Glomerular endothelial cell (primary cell): ENCODE data around the gene IL34. TPM values are rescaled to one million over a fixed set of nuclear protein-coding genes. Genes with fewer than 3 reads are reported as not detected.
"Not testable (repeated sequence)": the region's sequence is repeated elsewhere in the genome, so short reads cannot be mapped to it uniquely, and the experiment has no call there.

Experiments used
- DNase-seq: peaks from one replicate; pipeline ENCODE4 v3.0.0-alpha.2; 2011; ENCODE audit warnings: low read depth, low spot score; ENCODE audit errors: extremely low read depth
- total RNA-seq: library from RNA; depleted of rRNA; stranded (reverse); fragments of >200 nt; gene quantifications from 2 replicates; pipeline ENCODE4 v1.2.3, GENCODE V29; 2015

The IL34 gene
- total RNA-seq, 1 donor from 2014 or later: 2.8 TPM

DNA sequence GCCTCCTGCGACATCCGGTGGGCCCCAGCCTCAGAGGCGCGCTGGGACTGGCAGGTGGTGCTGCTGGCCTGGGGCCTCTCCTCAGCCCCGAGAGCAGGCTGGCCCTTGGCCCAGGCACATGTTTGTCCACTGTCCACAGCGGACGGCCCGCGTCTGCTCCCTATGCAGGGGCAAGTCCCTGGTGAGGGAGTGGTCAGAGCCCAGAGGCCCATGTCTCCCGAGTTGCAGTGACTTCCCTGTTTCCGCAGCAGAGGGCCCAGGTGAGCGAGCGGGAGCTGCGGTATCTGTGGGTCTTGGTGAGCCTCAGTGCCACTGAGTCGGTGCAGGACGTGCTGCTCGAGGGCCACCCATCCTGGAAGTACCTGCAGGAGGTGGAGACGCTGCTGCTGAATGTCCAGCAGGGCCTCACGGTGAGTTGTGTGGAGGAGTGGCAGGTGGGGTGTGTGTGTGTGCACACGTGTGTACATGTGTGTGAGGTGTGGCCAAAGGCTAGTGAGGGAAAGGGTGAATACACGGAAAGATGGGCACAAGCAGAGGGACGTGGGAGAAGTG lies 10.4 kb downstream of the IL34 start:
- DNase-seq: no peak

DNA sequence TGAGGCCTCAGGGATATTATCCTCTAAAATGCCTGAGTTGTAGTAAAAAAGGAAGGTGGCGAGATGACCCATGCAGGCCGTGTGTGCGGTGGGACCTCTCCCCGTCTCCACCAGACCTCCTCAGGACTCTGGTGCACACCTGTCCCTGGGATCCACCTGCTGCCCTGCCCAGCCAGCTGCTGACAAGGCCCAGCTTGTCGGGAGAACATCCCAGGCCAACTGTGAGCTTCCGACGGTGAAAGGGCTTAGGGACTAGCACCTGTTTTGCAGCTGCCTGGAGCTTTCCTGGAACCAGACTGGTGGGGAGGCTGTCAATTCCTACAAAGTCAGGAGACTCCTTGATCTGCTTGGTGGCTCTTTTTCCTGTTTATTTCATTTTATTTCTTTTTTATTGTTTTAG lies 11.6 kb downstream of the IL34 start:
- DNase-seq: no peak

DNA sequence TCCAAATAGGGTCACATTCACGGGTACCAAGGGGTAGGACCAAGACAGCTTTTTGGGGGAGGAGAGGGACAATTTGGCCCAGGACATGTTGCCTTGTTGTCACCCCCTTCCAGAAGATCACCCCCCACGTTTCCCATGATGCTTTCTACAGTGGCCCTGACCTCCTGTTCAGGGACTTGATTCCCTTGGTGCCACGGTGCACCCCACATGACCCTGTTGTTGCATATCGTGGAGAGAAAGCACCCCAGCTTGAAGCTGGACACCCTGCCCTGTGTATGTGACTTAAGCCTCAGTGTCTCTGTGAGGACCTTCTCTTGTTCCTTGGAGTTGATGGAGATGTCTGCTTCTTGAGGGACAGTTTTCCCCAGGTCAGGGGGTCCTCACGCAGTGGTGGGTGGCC lies 12.6 kb downstream of the IL34 start:
- DNase-seq: no peak

DNA sequence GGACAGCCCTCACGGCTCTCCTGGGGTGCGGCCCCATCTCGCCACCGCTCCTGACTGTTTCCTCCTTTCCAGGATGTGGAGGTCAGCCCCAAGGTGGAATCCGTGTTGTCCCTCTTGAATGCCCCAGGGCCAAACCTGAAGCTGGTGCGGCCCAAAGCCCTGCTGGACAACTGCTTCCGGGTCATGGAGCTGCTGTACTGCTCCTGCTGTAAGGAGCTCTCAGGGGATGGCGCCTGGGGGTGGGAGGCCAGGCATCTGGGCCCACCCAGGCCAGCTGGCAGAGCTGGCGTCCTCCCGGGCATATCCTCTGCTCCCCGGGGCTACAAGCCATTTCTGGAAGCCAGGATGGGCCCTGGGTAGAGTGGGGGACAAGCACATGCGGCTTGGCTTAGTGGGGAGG lies 13.2 kb downstream of the IL34 start:
- DNase-seq: no peak

DNA sequence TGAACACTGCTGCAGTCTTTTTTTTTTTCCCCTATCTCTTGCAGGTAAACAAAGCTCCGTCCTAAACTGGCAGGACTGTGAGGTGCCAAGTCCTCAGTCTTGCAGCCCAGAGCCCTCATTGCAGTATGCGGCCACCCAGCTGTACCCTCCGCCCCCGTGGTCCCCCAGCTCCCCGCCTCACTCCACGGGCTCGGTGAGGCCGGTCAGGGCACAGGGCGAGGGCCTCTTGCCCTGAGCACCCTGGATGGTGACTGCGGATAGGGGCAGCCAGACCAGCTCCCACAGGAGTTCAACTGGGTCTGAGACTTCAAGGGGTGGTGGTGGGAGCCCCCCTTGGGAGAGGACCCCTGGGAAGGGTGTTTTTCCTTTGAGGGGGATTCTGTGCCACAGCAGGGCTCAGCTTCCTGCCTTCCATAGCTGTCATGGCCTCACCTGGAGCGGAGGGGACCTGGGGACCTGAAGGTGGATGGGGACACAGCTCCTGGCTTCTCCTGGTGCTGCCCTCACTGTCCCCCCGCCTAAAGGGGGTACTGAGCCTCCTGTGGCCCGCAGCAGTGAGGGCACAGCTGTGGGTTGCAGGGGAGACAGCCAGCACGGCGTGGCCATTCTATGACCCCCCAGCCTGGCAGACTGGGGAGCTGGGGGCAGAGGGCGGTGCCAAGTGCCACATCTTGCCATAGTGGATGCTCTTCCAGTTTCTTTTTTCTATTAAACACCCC lies 13.8 kb downstream of the IL34 start:
- DNase-seq: no peak

DNA sequence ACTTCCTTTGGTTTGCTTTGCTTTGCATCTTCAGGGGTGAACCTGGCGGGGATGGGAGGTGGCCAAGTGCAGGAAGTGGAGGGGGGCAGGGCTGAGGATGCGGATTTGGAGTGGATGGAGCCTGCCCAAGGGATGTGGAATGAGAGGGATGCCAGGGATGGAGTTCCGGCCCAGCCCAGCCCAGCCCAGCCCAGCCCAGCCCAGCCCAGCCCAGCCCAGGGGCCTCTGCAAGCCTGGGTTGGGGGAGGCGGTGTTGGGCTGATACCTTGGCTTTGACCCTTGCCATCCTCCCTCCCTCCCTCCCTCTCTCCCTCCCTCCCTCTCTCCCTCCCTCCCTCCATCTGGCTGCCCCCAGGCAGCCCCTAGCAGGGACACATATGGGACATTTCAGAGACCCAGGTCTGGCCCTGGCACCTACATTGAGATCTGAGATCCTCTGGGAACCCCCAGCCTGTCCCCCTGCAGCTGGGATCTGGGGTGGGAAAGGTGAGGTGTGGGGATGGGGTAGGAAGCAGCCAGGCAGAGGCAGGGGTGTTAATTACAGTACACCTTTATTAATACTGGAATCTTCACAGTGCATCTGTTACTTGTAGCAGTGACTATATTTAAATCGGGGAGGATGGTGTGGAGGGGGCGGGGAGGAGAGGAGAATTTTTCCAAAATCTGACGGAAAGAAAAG lies 14.5 kb downstream of the IL34 start:
- no peak for DNase-seq

DNA sequence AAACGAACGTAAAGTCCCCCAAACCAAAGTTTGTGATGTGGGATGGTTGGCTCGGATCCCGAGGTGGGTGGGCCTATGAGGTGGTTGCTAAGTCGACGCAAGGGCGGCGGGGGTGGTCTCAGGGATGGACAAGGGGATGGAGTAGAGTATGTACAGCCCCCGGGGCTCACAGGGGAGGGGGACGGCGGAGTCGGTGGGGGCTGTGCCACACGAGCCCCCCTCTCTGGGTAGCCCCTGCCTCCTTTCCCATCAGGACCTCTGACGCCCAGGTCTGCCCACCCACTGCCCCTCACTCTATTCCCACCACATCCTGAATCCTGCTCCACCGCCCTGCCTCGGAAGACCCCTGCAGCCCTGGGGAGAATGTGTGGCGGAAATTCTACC lies 15.2 kb downstream of the IL34 start:
- DNase-seq: no peak

DNA sequence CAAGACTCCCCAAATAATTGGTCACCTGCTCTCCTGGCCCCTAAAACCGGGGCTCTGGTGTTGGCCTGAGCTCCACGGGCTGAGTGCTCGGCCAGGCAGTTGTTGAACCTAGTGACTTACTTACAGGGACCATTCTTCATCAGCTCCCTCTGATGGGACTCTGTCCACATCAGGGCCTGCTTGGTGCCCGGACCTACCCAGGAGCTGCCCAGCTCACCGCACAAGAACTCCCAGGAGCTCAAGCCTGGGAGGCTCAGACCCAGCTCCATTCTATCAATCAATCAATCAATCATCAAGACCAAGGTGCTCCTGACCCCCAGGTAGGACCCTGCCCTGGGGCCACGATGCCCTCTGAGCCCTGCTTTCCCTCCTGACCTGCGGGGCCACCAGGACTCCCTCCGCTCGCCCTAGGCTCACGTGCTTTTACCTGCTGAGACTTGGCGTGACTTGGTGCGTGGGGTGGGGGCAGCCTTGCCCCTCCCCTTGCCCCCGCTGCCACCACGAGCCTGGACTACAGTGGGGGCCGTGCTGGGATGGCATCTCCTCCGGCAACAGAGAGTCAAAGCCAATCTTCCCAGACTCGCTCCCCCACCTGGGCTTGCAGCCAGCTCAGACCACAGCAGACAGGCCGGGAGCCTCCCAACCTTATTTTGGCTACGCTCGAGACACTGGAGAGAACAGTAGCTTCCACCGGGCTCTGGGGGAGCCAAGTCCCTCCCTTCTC lies 15.7 kb downstream of the IL34 start:
- no peak for DNase-seq

DNA sequence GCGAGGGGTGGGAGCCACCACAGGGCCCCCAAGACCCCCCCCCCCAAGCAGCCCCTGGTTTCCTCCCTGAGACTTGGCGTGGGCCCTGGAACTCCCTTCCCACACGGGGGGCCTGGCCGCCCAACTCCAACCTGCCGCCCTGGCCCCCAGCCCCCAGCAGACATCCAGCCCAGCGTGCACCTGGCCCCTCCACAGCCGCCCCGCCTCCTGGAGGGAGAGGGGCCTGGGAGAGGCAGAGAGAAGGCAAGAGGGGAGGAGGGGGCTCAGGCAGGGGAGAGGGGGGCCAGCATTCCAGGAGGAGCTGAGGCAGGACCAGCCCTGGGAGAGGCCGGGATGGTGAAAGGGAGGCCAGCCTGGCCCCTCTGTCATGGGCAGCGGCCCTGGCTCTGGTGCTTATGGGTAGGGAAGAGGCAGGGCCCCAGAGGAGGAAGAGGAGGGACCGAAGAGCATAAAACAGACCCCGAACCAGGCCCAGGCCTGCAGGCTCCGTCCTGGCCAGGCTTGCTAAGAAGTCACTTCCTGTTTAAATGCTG lies 16.7 kb downstream of the IL34 start:
- DNase-seq: no peak

DNA sequence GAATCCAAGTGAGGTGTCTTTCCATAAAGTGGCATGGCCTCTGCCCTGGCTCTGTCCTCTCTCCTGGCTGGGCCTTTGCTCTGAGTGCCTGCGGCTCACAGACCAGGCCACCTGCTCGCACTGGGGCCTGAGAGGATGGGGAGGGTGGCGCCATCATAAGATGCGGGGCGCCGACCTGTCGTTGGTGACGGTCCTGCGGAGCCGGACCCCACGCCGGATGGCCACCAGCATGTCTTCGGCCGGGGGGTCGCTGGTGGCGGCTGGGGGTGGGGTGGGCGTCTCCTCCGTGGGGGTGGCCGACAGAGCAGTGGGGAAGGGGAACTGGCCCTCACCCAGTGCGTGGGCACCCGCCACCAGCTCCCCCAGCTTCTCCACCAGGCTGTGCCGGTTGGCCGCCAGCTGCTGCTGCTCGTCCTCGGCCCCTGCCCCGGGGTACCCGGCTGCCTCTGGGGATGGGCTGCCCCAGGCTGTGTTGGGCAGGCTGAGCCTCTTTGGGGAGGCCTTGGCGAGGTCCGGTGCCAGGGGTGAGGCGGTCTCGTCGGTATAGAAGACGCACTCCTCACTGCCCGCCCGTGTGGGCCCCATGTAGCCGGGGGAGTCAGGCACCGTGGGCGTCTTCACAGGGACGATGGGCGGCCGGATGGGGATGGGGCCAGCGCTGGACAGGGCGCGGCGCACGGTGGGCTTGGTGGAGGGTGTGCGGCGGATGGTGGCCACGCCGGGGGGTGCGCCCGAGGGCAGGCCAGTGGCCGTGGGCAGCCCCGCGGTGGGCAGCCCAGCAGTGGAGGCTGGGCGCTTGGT lies 17.4 kb downstream of the IL34 start:
- no peak for DNase-seq

DNA sequence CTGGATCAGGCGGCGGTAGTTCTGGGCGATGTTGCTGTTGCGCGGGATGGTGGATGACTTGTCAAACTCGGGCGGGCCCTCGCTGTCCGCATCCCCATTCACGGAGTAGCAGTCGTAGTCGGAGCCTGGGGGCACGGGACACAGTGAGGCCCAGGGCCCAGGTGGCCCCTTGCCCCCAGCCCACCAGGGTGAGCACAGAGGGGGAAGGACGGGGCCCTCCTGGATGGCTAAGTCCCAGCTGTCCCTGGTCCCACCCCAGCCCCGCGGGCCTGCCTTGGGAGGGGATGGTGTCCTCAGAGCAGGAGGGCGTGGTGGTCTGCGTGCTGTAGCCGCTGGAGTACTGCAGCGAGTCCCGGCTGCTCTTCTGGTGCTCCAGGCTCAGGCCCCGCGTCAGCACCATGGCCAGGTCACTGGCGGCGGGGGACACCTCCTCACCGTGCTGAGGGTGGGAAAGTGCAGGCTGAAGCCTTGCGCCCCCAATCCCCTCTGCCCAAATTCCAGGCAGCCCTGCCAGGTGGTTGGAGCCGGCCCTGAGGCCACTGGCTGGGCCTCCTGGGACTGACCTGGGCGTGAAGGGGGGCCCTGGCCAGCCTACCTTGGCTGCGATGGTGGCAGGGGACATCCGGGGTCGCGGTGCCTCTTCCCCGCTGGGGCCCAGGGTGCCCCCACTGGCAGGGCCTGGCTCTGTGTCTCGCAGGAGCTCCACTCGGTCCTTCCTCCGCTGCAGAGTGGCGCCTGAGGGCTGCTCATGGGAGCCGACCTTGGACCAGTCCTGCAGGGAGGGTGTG lies 18.2 kb downstream of the IL34 start:
- no peak for DNase-seq

DNA sequence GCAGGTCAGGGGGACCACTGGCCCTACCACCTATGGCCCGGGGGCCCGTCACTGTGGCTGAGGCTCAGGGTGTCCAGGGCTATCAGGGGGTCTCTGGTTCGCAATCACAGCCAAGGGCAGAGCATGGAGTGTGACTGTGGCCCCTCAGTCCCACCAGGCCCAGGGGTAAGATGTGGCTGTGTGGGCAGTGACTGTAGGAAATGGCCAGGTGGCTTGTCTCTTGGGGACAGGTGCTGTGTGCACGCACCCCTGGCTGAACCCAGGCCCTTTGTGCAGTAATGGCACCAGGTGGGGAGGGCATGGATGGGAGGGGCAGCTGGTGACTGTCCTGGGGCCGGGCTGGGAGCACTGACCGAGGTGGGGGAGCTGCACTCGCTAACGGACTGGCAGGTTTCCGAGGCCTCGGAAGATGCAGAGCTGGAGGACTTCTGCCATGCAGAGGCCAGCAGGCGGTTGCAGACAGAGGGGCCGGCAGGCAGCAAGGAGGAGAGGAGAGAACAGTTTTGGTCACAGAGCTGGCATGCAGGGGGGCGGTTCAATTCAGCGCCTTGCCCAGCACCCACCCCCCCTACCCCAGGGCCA lies 18.8 kb downstream of the IL34 start:
- no peak for DNase-seq

DNA sequence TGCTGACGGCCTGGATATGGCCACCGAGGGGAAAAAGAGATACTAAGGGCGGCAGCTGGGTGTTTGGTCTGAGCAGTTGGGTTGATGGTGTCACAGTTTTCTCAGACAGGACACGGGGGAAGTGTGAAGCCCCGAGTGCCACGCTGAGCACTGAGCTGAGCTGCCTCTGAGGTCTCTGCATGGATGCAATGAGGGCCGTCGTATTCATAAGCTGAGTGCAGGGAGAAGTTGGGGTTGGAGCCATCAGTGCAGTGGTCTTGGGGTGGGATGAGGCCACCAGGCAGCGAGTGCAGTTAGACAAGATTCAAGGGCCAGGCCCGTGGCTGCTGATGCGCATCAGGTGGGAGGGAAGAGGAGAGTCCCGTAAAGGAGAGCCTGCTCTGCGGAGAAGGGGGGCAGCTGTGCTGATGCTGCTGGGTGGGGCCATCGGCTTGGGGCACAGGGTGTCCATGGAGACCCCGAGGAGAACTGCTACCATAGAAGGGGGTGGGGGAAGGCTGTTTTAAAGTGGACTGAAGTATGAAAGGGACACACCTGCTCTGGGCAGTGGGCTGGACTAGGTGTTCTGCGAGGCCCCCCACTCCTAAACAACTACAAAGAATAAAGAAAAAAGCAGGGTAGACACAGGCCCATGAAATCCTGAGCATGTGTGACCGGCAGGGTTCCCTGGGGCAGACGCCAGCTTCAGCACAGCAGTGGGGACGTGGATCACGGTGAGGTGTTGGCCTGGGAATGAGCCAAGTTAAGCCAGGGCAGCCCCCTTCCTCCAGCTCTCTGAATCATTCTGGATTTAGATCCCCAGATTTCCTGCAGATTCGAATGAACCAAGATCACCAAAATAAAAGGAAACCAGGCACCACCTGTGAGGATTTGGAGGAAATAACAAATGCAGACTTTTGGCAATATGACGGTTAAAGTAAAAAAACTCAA lies 19.7 kb downstream of the IL34 start:
- DNase-seq: peak; percentile 64

DNA sequence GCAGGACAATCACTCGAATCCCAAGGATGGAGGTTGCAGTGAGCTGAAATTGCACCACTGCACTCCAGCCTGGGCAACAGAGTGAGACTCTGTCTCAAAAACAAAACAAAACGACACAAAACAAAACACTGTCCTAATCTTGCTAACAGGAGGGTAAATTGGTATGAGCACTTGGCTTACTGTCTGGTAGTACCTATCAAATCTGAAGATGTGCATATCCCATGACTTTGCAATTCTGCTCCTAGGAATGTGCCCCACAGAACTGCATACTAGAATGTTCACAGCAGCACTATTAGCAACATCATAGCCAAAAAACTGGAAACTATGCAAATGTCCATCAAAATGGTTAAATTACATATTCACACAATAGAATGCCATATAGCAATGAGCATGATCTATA lies 23.8 kb downstream of the IL34 start:
- DNase-seq: no peak

DNA sequence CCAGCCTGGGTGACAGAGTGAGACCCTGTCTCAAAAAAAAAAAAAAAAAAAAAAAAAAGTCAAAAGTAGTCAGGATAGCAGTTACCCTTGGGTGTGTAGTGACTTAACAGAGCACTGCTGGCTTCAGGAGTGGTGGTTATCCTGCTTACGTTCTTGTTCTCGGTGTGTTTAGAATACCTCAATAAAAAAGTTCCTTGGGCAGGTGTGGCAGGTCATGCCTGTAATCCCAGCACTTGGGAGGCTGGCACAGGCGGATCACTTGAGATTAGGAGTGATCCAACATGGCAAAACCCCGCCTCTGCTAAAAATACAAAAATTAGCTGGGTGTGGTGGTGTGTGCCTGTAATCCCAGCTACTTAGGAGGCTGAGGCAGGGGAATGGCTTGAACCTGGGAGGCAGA lies 24.6 kb downstream of the IL34 start:
- DNase-seq: not testable (repeated sequence)

DNA sequence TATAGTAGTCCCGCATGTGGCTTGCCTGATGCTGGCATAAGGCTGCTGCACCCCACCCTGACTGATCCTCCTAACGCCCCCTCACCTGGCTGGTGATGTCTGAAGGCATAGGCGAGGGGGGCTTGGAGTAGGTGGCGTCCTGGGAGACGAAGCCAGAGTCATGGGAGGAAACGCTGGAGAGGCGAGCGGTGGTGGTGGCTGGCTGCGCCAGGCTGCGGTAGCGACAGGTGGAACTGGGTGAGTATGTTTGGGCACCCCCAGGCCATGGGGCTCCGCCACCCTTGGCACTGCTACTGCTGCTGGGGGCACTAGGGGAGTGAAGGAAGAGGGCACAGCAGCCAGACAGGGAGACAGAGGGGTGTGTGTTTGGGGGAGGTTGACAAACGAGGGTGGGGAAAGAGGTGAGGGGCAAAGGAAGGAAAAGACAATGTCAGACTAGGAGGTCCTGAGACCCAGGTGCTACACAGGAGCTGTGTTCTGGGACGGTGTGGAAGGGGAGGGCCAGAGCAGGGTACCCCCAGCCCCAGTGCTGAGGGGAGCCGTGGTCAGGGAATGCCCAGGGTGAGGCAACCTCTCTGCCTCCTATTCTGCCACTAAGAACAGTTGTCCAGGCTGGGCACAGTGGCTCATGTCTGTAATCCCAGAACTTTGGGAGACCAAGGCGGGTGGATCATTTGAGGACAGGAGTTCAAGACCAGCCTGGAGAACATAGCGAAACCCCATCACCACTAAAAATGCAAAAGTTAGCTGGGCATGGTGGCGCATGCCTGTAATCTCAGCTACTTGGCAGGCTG lies 28.1 kb downstream of the IL34 start:
- no peak for DNase-seq

DNA sequence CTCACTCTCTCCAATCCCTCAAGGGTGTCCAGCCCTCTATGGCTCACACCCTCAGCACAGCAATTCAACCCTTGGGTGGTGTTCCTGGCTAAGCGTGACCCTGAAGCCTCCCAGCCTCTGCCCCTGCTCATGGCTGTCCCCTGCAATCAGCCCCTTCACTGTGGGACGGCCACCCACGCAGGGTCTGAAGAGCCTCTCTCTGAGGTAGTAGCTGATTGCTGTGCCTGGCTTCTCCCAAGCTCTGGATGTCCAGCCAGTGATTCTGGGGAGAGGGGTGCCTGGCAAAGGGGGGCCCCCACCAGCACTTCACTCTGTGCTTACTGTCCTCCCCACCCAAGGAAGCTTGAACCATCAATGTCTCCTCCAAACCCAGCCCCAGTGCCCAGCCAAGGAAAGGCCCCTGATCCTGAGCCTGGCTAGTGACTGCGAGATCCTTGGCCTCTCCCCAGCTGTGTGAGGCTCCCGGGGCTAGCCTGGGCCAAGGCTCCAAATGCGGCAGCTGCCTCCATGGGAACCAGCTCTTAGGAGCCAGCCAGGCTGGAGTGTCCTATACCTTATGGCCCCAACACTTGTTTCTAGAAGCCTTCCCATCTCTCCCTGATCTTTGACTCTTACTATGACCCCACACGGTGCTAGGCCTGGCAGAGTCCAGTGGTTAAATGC lies 29.6 kb downstream of the IL34 start:
- DNase-seq: no peak
